Endothelial cell (in vitro differentiated cells): ENCODE measurements around the gene RFFL. TPM values are rescaled to one million over a fixed set of nuclear protein-coding genes. Genes with fewer than 3 reads are reported as not detected.

Experiments used
- DNase-seq: peaks from one replicate; pipeline ENCODE4 v3.0.0; 2021; ENCODE audit warnings: low spot score
- H3K27ac Mint-ChIP-seq: one replicate; pipeline ENCODE4 v1.8.0; 2021; ENCODE audit warnings: mixed read lengths, inconsistent platforms; ENCODE audit not compliant: unreplicated experiment
- H3K27me3 Mint-ChIP-seq: one replicate; pipeline ENCODE4 v1.8.0; 2021; ENCODE audit warnings: mild to moderate bottlenecking, moderate library complexity, mixed read lengths, inconsistent platforms; ENCODE audit not compliant: unreplicated experiment
- H3K36me3 Mint-ChIP-seq: one replicate; pipeline ENCODE4 v1.8.0; 2021; ENCODE audit warnings: mild to moderate bottlenecking, low read depth, mixed read lengths, inconsistent platforms; ENCODE audit not compliant: unreplicated experiment
- H3K4me1 Mint-ChIP-seq: one replicate; pipeline ENCODE4 v1.8.0; 2021; ENCODE audit warnings: mild to moderate bottlenecking, mixed read lengths, inconsistent platforms; ENCODE audit not compliant: unreplicated experiment
- H3K4me3 Mint-ChIP-seq: one replicate; pipeline ENCODE4 v1.8.0; 2021; ENCODE audit warnings: mild to moderate bottlenecking, mixed read lengths, inconsistent platforms; ENCODE audit not compliant: unreplicated experiment
- H3K9me3 Mint-ChIP-seq: one replicate; pipeline ENCODE4 v1.8.0; 2021; ENCODE audit warnings: mixed read lengths, inconsistent platforms; ENCODE audit not compliant: unreplicated experiment
- total RNA-seq: library from RNA; stranded (reverse); fragmentation: NEBNext Ultra II Directional; extraction: Animal tissue kit (Norgen Biotek cat#: 25700); gene quantifications from one replicate; pipeline ENCODE4 v1.2.1, GENCODE V29; 2021; ENCODE audit not compliant: unreplicated experiment
- TF ChIP-seq, protein P1 (sequence below): fragments of 200-600 bp; sonication (generic); IDR thresholded peaks from one replicate; pipeline ENCODE4 v1.5.0; 2021; ENCODE audit warnings: antibody characterized with exemption; ENCODE audit not compliant: unreplicated experiment

Gene RFFL
- total RNA-seq, 1 donor from 2014 or later, result 20.6 TPM

DNA sequence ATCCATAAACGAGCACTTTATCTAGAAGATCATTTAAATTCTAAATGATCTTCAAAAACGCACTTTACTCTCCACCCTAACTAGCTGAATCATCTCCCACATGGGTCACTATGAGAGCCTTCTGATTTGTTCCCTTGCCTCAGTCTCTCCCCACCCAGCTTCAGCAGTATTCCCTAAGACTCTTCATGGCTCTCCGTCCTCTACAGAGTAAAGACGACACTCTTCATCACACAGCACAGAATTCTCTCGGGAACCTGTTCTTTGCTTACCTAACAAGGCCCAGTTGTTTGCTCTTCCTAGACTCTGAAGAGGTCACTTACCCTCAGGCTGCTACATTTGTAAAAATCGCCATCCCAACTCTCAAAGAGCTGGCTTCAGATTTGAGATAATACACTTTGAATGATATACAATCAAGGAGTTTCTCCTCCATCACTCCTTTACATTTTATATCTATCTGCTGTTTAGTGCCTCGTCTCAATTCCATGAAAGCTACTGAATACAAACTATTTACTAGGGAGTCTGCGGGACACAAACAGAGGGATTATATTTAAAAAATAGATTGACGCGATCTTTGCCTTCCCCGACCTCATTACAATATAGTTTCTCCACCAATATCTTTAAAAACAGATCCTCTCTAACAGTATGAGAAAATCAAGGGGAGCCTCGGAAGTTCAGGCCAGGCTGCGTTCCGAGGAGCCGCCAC is 83.7 kb downstream of the RFFL start:
- TF ChIP-seq, protein P1, sequence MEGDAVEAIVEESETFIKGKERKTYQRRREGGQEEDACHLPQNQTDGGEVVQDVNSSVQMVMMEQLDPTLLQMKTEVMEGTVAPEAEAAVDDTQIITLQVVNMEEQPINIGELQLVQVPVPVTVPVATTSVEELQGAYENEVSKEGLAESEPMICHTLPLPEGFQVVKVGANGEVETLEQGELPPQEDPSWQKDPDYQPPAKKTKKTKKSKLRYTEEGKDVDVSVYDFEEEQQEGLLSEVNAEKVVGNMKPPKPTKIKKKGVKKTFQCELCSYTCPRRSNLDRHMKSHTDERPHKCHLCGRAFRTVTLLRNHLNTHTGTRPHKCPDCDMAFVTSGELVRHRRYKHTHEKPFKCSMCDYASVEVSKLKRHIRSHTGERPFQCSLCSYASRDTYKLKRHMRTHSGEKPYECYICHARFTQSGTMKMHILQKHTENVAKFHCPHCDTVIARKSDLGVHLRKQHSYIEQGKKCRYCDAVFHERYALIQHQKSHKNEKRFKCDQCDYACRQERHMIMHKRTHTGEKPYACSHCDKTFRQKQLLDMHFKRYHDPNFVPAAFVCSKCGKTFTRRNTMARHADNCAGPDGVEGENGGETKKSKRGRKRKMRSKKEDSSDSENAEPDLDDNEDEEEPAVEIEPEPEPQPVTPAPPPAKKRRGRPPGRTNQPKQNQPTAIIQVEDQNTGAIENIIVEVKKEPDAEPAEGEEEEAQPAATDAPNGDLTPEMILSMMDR, result no peak
- Mint-ChIP-seq H3K27me3 (peaks cover 7% of the 10 kb centered on the region), H3K27ac (peak overlapping the region; percentile 93), H3K4me3 (peak overlapping the region; percentile 93), H3K9me3 (no peaks in the 10 kb centered on the region), H3K36me3 (peaks cover 4% of the 10 kb centered on the region), H3K4me1 (peaks cover 21% of the 10 kb centered on the region)
- no peak for DNase-seq

DNA sequence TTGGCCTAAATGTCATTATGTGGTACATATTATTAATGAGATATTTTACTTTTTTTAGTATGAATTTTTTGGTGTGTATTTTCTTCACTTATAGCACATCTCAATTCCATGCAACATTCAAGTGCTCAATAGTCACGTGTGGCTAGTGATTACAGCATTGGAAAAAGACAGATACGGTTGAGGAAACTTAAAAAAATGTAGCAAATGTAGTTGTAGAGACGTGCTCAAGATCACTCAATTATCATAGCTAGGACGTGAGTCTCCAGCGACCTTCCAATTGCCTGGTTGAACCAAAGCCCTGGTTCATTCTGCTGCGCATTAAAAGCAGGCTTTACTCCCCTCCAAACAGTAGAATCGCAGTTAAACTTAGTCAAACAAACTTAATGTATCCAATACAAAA is 84.4 kb downstream of the RFFL start:
- TF ChIP-seq, protein P1, result no peak
- H3K4me3 Mint-ChIP-seq, result no peak overlapping the region

DNA sequence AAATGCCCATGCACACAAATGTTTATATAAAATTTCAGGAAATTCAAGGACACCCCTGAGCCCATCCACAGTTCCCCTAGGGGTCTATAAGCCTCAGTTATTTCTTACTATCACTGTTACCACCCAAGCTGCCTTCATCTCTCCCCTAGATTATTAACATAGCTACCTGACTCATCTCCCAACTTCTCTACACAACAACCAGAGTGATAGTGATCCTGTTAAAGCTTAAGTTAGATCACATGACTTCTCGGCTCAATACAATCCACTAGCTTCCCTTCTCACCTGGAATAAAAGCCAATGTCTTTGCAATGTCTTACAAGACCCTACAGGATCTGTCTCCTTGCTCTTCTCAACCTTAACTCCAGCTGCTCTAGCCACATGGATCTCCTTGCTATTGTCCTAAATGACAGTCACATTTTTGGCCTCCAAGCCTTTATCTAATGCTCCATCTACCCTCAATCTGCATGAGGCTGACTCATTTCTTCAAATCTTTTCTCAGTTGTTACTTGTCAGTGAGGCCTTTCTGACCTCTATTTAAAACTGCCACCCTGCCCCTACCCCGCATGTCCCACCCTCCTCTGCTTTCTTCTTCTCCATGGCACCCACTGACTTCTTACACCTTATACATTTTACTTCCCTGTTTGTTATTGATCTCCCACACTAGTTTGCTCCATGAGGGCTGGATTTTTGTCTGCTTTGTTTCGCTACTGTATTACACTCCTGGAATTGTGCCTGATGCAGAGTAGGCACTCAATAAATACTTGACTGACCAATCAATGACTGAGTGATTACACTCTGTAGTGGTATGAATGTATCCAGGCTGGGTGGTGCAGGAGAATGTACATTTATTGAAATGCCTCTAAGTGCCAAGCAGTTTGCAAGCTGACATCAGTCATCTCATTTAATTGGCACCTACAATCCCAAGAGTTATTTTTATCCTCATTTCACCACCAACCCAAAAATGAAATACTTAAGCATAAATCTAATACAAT is 88.4 kb downstream of the RFFL start:
- Mint-ChIP-seq H3K27me3 (peaks cover under 1% of the 10 kb centered on the region), H3K9me3 (no peaks in the 10 kb centered on the region), H3K27ac (no peak overlapping the region), H3K4me1 (peaks cover 15% of the 10 kb centered on the region), H3K36me3 (no peaks in the 10 kb centered on the region), H3K4me3 (no peak overlapping the region)
- TF ChIP-seq, protein P1, result no peak
- no peak for DNase-seq

More for the DNA sequence above, 84.4 kb downstream of the RFFL start:
- H3K27ac Mint-ChIP-seq, result no peak overlapping the region
- H3K4me1 Mint-ChIP-seq, result peaks cover 21% of the 10 kb centered on the region
- H3K27me3 Mint-ChIP-seq, result peaks cover 7% of the 10 kb centered on the region
- peaks cover 4% of the 10 kb centered on the region for H3K36me3 Mint-ChIP-seq
- H3K9me3 Mint-ChIP-seq, result no peaks in the 10 kb centered on the region
- DNase-seq, result no peak

DNA sequence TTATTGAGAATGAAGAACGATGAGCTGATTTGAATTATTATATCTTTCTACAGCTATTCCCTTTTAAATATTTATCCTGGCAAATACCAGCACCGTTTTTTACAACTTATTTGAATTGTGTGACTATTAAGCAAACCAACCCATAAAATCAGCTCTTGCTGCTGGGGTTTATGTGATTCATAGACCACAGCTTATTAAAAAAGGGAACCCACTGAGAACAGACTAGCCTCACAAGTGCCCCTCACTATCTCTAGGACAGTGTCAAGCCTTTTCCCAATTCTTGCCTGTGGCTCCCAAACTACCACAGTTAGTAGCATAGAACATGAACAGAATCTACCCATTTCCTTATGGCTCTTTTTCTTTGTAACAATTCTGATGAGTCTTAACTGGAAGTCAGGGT is 89.3 kb downstream of the RFFL start:
- H3K27ac Mint-ChIP-seq, result no peak overlapping the region
- no peaks in the 10 kb centered on the region for H3K27me3 Mint-ChIP-seq
- peaks cover 9% of the 10 kb centered on the region for H3K4me1 Mint-ChIP-seq

More for the DNA sequence above, 89.3 kb downstream of the RFFL start:
- no peak overlapping the region for H3K4me3 Mint-ChIP-seq
- DNase-seq, result no peak
- peaks cover 3% of the 10 kb centered on the region for H3K36me3 Mint-ChIP-seq
- TF ChIP-seq, protein P1, result no peak
- no peaks in the 10 kb centered on the region for H3K9me3 Mint-ChIP-seq
